ENCODE results near the gene ST3GAL4. TPM values are rescaled to one million over a fixed set of nuclear protein-coding genes. Genes with fewer than 3 reads are reported as not detected.

The ST3GAL4 gene
- total RNA-seq, 1 donor from 2014 or later = 41.5 TPM

DNA sequence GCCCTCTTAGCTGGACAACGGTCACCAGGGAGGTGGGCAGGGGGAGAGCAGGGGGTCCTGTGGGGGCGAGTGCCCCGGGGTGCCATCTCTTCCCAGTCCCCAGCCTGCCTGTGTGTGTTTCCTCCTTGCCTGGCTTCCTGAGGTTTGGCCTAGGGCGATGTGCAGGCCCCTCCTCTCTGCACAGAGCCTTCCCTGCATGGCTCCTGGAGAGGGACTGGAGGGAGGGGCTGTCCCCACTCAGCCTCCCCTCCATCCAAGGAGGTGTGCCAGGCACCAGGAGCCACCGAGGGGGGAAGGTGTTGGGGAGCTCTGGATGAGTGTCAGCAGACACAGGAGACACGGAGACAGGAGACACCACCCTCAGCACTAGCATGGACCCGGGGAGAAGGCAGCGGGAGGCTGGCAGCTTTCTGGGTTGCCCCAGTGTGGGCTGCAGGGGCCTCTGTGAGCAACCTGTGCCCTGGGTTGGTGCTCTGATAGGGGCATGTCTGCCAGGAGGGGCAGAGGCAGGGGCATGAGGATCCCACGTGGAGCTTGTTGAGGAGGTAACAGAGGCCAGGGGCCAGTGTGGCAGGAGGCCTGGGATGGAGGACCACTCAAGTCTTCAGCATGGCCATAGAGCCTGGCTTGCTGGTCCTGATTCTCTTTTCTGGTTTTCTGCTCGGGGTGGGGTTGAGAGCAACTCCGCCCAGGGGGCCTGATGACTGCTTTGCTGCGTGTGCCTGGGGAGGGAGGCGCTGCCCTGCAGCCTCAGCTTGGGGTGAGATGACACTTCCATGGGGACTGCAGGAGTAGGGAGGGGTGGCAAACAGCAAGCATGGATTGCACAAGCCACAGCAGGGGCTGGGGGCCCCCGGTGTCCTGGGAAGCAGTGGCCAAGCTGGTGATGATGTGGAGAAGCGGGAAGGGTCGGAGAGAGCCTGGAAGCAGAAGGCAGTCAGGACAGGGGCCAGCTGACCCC, 78.8 kb downstream of the ST3GAL4 start:
- Histone ChIP-seq H3K27ac (no peak overlapping the region), H3K27me3 (no peaks in the 10 kb centered on the region), H3K36me3 (no peaks in the 10 kb centered on the region), H3K4me3 (no peak overlapping the region), H3K9me3 (no peaks in the 10 kb centered on the region), H3K4me1 (peaks cover 24% of the 10 kb centered on the region)
- no peak for TF ChIP-seq POLR2AphosphoS5 (IDR thresholded peaks at IDR 0.05; ENCODE audit: insufficient read depth in 1 of 2, low read depth in 1 of 2)
- TF ChIP-seq POLR2A (IDR thresholded peaks at IDR 0.05) = no peak
- TF ChIP-seq, protein P1, sequence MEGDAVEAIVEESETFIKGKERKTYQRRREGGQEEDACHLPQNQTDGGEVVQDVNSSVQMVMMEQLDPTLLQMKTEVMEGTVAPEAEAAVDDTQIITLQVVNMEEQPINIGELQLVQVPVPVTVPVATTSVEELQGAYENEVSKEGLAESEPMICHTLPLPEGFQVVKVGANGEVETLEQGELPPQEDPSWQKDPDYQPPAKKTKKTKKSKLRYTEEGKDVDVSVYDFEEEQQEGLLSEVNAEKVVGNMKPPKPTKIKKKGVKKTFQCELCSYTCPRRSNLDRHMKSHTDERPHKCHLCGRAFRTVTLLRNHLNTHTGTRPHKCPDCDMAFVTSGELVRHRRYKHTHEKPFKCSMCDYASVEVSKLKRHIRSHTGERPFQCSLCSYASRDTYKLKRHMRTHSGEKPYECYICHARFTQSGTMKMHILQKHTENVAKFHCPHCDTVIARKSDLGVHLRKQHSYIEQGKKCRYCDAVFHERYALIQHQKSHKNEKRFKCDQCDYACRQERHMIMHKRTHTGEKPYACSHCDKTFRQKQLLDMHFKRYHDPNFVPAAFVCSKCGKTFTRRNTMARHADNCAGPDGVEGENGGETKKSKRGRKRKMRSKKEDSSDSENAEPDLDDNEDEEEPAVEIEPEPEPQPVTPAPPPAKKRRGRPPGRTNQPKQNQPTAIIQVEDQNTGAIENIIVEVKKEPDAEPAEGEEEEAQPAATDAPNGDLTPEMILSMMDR (IDR thresholded peaks at IDR 0.05) = no peak
- intact Hi-C loops (cut with DNase I) = no loop called here
- DNase-seq (ENCODE audit: extremely low spot score in 2 of 2) = no peak

DNA sequence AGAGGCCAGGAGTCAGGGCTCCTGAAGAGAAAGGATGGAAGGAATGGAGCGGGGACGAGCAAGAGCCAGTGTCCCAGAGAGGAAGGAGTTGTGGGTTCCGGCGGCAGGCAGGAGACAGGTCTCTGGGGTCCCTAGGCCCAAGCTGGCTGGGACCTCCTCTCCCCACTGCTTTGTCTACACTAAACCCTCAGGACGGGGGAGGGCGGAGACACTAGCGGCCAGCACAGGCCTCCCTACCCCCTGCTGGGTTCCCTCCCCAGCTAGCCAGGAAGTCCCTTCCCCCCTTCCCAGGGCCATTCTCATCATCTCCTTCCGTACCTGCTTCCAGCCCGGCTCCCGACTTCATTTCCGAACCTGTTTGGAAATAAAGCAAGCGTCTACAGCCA, 79.5 kb downstream of the ST3GAL4 start:
- no peak overlapping the region for H3K4me3 ChIP-seq
- intact Hi-C loops (cut with DNase I) = no loop called here

DNA sequence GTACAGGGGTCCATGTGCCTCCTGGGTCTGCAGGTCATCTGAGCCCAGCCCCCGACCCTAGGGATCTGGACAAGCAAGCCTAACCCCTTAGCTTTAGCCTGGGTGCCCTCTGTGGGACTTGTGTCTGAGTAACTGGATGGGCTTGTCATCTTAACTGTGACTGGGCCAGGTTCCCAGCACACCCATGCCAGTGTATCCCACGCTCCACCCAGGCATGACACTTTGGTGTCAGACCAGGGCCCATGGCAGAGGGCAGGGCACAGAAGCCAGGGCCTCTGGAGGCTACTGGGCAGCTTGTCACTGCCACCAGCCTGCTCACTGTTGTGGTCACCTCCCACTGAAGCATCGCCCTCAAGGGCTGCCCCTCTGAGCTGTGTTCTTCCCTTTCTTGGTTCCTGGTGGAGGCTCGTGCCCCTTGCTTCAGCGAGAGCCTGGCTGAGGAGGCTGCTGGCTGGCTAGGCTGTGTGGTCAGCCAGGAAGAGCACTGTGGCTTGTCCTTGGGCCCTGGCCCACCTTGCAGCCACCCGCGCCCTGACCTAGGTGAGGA, 80.8 kb downstream of the ST3GAL4 start:
- H3K4me1 ChIP-seq = peaks cover 28% of the 10 kb centered on the region
- intact Hi-C loops (cut with DNase I) = no loop called here
- DNase-seq (ENCODE audit: extremely low spot score in 2 of 2) = no peak

More for the DNA sequence above, 79.5 kb downstream of the ST3GAL4 start:
- H3K9me3 ChIP-seq = no peaks in the 10 kb centered on the region
- TF ChIP-seq POLR2A (IDR thresholded peaks at IDR 0.05) (no peak), POLR2AphosphoS5 (IDR thresholded peaks at IDR 0.05; ENCODE audit: insufficient read depth in 1 of 2, low read depth in 1 of 2) (no peak)
- TF ChIP-seq, protein P1 (IDR thresholded peaks at IDR 0.05) = no peak
- DNase-seq (ENCODE audit: extremely low spot score in 2 of 2) = no peak
- H3K36me3 ChIP-seq = no peaks in the 10 kb centered on the region
- peaks cover 24% of the 10 kb centered on the region for H3K4me1 ChIP-seq
- H3K27ac ChIP-seq = no peak overlapping the region
- no peaks in the 10 kb centered on the region for H3K27me3 ChIP-seq

DNA sequence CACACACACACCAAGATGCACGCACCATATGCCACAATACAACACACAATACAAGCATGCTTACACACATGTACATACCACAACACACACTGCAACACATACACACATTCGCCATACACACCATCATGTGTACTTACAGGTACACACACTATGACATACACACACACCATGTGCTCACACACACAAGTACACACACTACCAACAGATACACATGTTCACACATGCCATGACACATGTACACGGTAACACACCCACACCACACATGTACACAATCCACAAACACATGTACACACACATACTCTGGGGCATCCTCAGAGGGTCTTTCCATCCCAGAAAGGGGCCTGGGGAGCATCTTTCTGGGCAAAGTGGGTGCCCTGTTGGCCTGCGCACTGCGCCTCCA, 82.2 kb downstream of the ST3GAL4 start:
- TF ChIP-seq POLR2AphosphoS5 (IDR thresholded peaks at IDR 0.05; ENCODE audit: insufficient read depth in 1 of 2, low read depth in 1 of 2) (no peak), POLR2A (IDR thresholded peaks at IDR 0.05) (no peak)
- TF ChIP-seq, protein P1 (IDR thresholded peaks at IDR 0.05) = no peak
- intact Hi-C loops (cut with DNase I) = no loop called here
- Histone ChIP-seq H3K27ac (no peak overlapping the region), H3K27me3 (no peaks in the 10 kb centered on the region), H3K9me3 (no peaks in the 10 kb centered on the region), H3K36me3 (no peaks in the 10 kb centered on the region), H3K4me1 (peaks cover 14% of the 10 kb centered on the region), H3K4me3 (no peak overlapping the region)
- no peak for DNase-seq (ENCODE audit: extremely low spot score in 2 of 2)

More for the DNA sequence above, 80.8 kb downstream of the ST3GAL4 start:
- H3K4me3 ChIP-seq = no peak overlapping the region
- TF ChIP-seq, protein P1 (IDR thresholded peaks at IDR 0.05) = no peak
- no peak for TF ChIP-seq POLR2AphosphoS5 (IDR thresholded peaks at IDR 0.05; ENCODE audit: insufficient read depth in 1 of 2, low read depth in 1 of 2)
- no peak for TF ChIP-seq POLR2A (IDR thresholded peaks at IDR 0.05)
- H3K9me3 ChIP-seq = no peaks in the 10 kb centered on the region
- no peak overlapping the region for H3K27ac ChIP-seq
- H3K27me3 ChIP-seq = no peaks in the 10 kb centered on the region
- H3K36me3 ChIP-seq = no peaks in the 10 kb centered on the region

DNA sequence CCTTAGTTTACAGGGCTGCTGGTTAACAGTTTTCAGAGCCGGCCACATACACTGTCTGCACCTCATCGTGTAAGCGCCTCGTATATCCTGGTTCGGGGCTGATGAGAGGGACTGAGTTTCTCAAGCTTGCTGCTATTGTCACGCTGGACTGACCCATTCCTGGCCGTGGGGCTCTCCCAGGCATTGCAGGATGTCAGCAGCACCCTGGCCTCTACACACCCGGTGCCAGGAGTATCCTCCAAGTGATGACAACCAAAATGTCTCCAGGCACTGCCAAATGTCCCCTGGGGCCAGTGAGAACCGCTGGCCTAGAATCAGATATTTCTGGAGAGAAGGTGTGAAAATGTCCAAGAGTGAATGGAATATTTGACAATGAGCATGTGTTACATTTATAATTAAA, 82.8 kb downstream of the ST3GAL4 start:
- DNase-seq (ENCODE audit: extremely low spot score in 2 of 2) = no peak
- no peak overlapping the region for H3K27ac ChIP-seq
- no peaks in the 10 kb centered on the region for H3K36me3 ChIP-seq
- intact Hi-C loops (cut with DNase I) = no loop called here
- no peak for TF ChIP-seq POLR2A (IDR thresholded peaks at IDR 0.05)
- TF ChIP-seq POLR2AphosphoS5 (IDR thresholded peaks at IDR 0.05; ENCODE audit: insufficient read depth in 1 of 2, low read depth in 1 of 2) = no peak
- TF ChIP-seq, protein P1 (IDR thresholded peaks at IDR 0.05) = no peak
- H3K4me1 ChIP-seq = peaks cover 9% of the 10 kb centered on the region
- no peaks in the 10 kb centered on the region for H3K9me3 ChIP-seq
- H3K4me3 ChIP-seq = no peak overlapping the region
- H3K27me3 ChIP-seq = no peaks in the 10 kb centered on the region
